ENCODE data around the gene SLC25A38.

Gene SLC25A38

GRCh38 chr3:39434574-39434973, 51.4 kb downstream of the SLC25A38 start:
- no peak for DNase-seq (ENCODE audit: low read depth)

- no peak for DNase-seq (ENCODE audit: low read depth)
Measured at GRCh38 chr3:39435006-39435748, 52.0 kb downstream of the SLC25A38 start.

- DNase-seq (ENCODE audit: low read depth) = no peak
Measured at GRCh38 chr3:39438880-39439279, 55.7 kb downstream of the SLC25A38 start.

GRCh38 chr3:39440316-39440715, 57.1 kb downstream of the SLC25A38 start:
- no peak for DNase-seq (ENCODE audit: low read depth)

GRCh38 chr3:39443530-39443929, 60.4 kb downstream of the SLC25A38 start:
- no peak for DNase-seq (ENCODE audit: low read depth)

- no peak for DNase-seq (ENCODE audit: low read depth)
Measured at GRCh38 chr3:39445927-39446326, 62.8 kb downstream of the SLC25A38 start.

- DNase-seq (ENCODE audit: low read depth) = no peak
Measured at GRCh38 chr3:39446444-39446843, 63.3 kb downstream of the SLC25A38 start.

Data from activated gamma-delta T cell treated with anti-CD3 and anti-CD28 coated beads, Interleukin-2, amount 50 U/mL, for 16 hours (primary cell).